ENCODE data around the gene PI4KA. TPM values are rescaled to one million over a fixed set of nuclear protein-coding genes. Genes with fewer than 3 reads are reported as not detected.

Gene PI4KA
- 54.6 and 63.0 TPM in 2 replicates for total RNA-seq

DNA sequence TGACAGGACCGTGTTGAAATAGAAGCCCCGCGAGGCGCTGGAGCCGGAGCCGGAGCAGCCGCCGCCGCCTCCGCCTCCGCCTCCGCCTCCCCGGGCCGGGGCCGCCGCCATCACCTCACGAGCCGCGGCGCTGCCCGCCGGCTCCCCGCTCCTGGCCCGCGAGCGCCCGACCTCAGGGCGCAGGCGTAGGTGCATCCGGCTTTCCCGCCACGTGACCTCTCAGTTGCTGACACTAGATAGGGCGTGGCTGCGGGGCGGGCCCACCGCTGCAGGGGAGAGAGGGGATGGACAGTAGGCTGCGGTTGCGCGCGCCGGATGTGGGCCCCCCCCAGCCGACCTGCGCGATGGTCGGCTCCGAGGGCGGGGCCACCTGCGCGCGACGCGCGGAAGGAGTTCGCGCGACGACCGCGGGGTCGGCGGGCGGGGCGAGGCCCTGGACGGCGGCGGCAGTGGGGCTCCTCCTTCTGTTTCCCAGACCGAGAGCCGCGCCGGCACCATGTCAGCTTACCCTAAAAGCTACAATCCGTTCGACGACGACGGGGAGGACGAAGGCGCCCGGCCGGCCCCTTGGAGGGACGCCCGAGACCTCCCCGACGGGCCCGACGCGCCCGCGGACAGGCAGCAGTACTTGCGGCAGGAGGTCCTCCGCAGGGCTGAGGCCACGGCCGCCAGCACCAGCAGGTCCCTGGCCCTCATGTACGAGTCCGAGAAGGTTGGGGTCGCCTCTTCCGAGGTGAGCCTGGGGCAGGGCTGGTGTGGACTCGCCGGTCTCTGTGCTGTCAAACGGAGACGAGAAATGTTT is at the start of gene PI4KA, which contains the start of gene SNAP29:
PI4KA (minus strand) TSS at position 197 of the 802 bp plus-strand sequence; CDS start at position 111, 86 bp downstream.
SNAP29 (plus strand) TSS at position 393 of the 802 bp plus-strand sequence; CDS start at position 497, 104 bp downstream.

DNA sequence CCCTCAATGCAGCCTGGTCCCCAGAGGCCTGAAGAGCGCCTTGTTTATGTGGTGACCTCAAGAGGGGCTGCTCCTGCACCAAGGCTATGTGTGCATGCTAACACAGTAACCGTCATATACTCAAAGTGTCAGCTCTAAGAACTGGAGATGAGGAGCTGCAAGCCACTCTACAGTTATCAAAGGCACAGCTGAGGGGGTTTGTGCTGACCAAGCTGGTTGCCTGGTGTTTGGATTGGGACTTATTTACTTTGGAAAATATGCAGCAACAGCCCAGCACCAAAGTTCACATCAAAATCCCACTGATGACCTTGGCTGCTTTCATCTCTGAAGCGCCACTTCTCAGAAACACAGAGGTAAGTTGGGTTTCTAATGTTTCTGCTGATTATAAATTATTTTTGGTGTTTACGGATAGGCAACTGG is 84.8 kb downstream of the PI4KA start, which contains the start of gene SERPIND1:
SERPIND1 (plus strand) TSS at position 321 of the 420 bp plus-strand sequence. CDS start 5,200 bp downstream, outside the sequence.

Other genes starting within 250 kb of the PI4KA start
- not detected in 2 replicates for gene SERPIND1, start 84.7 kb downstream of the PI4KA start, total RNA-seq
- gene SNAP29, start 196 bp upstream of the PI4KA start, total RNA-seq: 10.9 and 14.3 TPM in 2 replicates
- gene CRKL, start 58.6 kb upstream of the PI4KA start, total RNA-seq: 35.4 and 35.6 TPM in 2 replicates
- 0.25 and 0.49 TPM in 2 replicates for gene AIFM3, start 108.4 kb upstream of the PI4KA start, total RNA-seq
- gene LZTR1, start 123.5 kb upstream of the PI4KA start, total RNA-seq: 36.2 and 48.3 TPM in 2 replicates
- gene THAP7, start 143.3 kb upstream of the PI4KA start, total RNA-seq: 35.4 and 36.5 TPM in 2 replicates
- gene P2RX6, start 156.4 kb upstream of the PI4KA start, total RNA-seq: 0.16 and 0.38 TPM in 2 replicates
- 2.0 TPM in 1 of 2 replicates, not detected in the other for gene SLC7A4, start 173.8 kb upstream of the PI4KA start, total RNA-seq
- gene LRRC74B, start 187.1 kb upstream of the PI4KA start, total RNA-seq: not detected in 2 replicates

Measured in mesangial cell (primary cell).